ENCODE measurements around the gene RAB11FIP4. TPM values are rescaled to one million over a fixed set of nuclear protein-coding genes. Genes with fewer than 3 reads are reported as not detected.

Gene RAB11FIP4
- total RNA-seq, 1 donor: under 0.01 TPM

- no peak for DNase-seq (ENCODE audit: low read depth)
- H3K4me3 ChIP-seq (ENCODE audit: low read depth, low read length): no peak overlapping the region
- TF ChIP-seq CTCF (IDR thresholded peaks at IDR 0.05; ENCODE audit: insufficient read depth, low read depth, low read length): no peak
Measured at GRCh38 chr17:31493656-31494155, 102.2 kb downstream of the RAB11FIP4 start.

- DNase-seq (ENCODE audit: low read depth): no peak
- no peak for TF ChIP-seq CTCF (IDR thresholded peaks at IDR 0.05; ENCODE audit: insufficient read depth, low read depth, low read length)
- H3K4me3 ChIP-seq (ENCODE audit: low read depth, low read length): no peak overlapping the region
Measured at GRCh38 chr17:31494259-31495021, 103.0 kb downstream of the RAB11FIP4 start.

- H3K4me3 ChIP-seq (ENCODE audit: low read depth, low read length): no peak overlapping the region
- no peak for DNase-seq (ENCODE audit: low read depth)
- TF ChIP-seq CTCF (IDR thresholded peaks at IDR 0.05; ENCODE audit: insufficient read depth, low read depth, low read length): no peak
Measured at GRCh38 chr17:31495022-31495885, 103.8 kb downstream of the RAB11FIP4 start.

GRCh38 chr17:31496097-31496496, 104.6 kb downstream of the RAB11FIP4 start:
- no peak for TF ChIP-seq CTCF (IDR thresholded peaks at IDR 0.05; ENCODE audit: insufficient read depth, low read depth, low read length)
- no peak for DNase-seq (ENCODE audit: low read depth)
- no peak overlapping the region for H3K4me3 ChIP-seq (ENCODE audit: low read depth, low read length)

- H3K4me3 ChIP-seq (ENCODE audit: low read depth, low read length): no peak overlapping the region
- TF ChIP-seq CTCF (IDR thresholded peaks at IDR 0.05; ENCODE audit: insufficient read depth, low read depth, low read length): no peak
- no peak for DNase-seq (ENCODE audit: low read depth)
Measured at GRCh38 chr17:31496601-31497000, 105.1 kb downstream of the RAB11FIP4 start.

GRCh38 chr17:31497431-31497830, 106.0 kb downstream of the RAB11FIP4 start:
- no peak for TF ChIP-seq CTCF (IDR thresholded peaks at IDR 0.05; ENCODE audit: insufficient read depth, low read depth, low read length)
- no peak overlapping the region for H3K4me3 ChIP-seq (ENCODE audit: low read depth, low read length)
- no peak for DNase-seq (ENCODE audit: low read depth)

Data from fibroblast of villous mesenchyme (primary cell).